GM19193 (cell line): ENCODE measurements around the gene PDK1.

Experiments
- POLR2A ChIP-seq: IDR thresholded peaks from 4 replicates; pipeline ENCODE4 v1.6.1; 2011; ENCODE audit not compliant: insufficient read depth, insufficient read length; ENCODE audit errors: extremely low read depth

Gene PDK1

GRCh38 chr2:172613040-172613439 is 57.1 kb downstream of the PDK1 start:
- TF ChIP-seq POLR2A, result no peak

DNA sequence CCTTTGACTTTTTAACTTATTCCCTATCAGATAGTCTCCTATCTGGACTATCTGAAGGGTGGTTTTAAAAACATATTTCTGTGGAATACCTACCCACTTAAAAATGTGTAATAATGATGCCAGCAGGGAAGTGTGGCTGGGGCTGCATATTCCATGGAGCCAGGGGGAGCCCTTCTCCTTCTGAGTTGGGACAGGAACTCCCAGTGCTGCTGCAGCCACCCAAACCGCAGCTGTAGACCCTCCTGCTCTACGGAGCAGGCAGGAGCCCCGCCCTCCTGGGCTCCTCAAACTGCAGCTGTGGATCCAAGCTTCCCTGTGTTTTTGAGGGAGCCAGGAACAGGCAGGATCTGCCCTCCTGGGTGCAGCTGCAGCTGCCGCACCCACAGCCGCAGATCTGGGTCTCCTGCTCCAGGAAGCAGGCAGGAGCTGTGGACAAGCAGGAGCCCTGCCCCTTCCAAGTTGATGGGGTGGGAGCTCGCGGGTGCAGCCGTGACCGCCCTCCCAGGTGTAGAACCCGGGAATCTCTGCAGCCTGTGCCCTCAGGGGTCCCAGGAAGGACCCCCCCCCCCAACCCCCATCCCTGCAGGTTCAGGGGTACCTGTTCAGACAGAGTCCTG is 57.8 kb downstream of the PDK1 start:
- TF ChIP-seq POLR2A, result no peak

DNA sequence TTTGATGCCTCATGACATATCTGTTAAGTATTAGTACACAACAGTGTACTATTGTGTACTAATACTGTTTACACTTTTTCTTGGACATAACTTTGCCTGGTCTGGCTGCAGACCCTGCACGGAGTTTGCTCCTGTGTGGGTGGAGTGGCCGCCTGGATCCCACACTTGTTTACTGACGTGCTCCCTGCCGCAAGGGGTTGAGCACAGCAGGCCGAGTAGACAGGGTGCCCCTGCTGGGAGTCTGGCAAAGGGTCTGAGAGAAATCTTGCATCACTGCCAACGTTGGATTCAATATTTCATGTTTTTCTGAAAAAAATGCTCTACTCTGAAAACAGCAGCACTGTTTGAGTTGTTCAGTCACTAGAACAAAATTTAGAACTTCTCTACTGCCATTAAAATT is 59.0 kb downstream of the PDK1 start:
- TF ChIP-seq POLR2A, result no peak

- TF ChIP-seq POLR2A, result no peak
Observed at GRCh38 chr2:172615727-172616261, 59.9 kb downstream of the PDK1 start.

DNA sequence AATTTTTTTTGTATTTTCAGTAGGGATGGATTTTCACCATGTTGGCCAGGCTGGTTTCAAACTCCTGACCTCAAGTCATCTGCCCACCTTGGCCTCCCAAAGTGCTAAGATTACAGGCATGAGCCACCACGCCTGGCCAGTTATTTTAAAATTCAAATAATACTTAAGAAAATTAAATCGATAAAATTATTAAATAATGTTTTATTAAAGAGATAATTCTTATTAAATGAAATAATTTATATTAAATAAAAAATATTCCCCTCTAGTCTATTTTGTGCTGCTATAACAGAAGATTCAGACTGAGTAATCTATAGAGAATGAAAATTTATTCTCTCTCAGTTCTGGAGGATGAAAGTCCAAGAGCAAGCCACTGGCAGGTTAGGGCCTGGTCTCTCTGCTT is 61.2 kb downstream of the PDK1 start:
- TF ChIP-seq POLR2A, result no peak

DNA sequence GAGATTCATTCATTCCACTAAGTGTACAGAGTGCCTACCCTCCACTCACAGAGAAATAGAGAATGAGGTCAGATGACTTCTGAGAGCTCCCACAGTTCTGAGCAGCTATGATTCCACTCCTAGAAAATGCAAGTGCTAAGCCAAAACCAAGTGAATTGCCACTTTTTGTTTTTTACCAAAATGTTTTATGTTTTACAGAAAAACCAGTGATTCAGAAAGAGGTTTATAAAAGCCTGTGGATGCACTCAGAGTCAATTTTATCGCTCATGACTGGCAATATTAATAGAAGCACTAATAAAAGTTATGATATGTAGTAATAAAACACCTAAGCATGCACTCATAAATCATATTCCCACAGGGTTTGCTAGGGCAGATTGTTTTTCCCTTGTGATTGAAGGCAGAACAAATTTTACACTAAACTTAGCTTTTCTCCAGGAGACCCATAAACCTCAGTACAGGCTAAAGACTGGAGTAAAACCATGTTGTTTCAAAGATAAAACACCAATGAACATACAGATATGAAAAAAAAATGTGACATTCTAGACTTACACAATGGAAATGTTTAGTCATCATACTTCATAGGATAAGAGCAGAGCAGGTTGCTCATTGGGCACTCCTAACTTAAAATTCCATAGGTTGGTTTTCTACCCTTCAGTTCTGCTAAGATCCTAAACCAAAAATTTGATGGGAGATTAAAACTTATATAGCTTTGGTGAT is 67.5 kb downstream of the PDK1 start:
- TF ChIP-seq POLR2A, result no peak

GRCh38 chr2:172624996-172625395 is 69.1 kb downstream of the PDK1 start:
- TF ChIP-seq POLR2A, result no peak

DNA sequence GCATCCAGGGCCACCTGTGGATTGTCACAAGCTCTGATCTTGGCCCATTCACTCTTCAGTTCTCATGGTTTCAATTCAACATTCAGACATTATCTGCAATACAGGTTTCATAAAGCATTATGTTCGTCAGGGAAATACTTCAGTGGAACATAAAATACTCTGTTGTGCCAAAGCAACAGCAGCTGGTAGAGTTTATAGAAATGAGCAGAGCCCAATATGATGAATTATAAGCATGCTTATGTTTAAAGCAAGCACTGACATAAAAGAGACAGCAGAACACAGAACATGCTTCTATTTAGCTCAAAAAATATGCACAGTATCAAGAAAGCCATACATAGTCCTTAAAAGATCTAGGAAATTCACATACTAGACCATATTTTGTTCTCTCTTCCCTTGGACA is 71.3 kb downstream of the PDK1 start:
- TF ChIP-seq POLR2A, result no peak

- TF ChIP-seq POLR2A, result no peak
Observed at GRCh38 chr2:172628085-172628484, 72.2 kb downstream of the PDK1 start.

DNA sequence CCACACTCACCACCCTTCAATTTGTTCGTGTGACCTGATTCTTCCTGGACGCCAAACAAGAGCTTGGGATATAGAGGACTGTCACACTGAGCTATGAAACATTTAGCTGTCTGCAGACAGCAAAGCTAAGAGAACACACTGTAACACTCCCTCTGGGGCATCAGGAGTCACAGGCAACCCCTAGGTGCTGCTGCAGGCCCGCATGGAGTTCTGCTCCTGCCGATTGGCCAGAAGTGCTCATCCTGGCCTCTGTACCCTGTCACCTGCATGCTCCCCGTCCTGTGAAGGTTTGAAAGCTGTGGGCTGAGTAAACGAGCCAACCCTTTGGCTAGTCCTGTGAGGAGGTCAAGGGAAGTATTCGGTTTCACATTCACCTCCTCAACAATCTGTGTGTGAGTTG is 73.7 kb downstream of the PDK1 start:
- no peak for TF ChIP-seq POLR2A

GRCh38 chr2:172630181-172630580 is 74.3 kb downstream of the PDK1 start:
- no peak for TF ChIP-seq POLR2A

DNA sequence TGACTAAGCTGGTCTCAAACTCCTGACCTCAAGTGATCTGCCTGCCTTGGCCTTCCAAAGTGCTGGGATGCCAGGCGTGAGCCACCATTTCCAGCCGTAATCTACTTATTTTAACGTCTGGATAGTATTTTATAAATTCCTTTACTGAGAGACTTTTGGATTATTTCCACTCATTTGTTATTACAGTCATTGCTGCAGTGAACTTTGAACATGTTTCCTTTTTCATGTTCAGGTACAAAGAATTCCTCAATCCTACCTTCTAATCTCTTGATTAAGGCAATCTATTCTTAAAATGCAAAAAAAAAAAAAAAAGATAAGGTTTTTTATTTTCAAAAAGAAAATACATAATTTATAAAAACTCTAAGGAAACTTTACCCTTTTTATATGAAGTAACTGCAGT is 78.6 kb downstream of the PDK1 start:
- TF ChIP-seq POLR2A, result no peak

GRCh38 chr2:172635548-172635947 is 79.7 kb downstream of the PDK1 start:
- TF ChIP-seq POLR2A, result no peak

DNA sequence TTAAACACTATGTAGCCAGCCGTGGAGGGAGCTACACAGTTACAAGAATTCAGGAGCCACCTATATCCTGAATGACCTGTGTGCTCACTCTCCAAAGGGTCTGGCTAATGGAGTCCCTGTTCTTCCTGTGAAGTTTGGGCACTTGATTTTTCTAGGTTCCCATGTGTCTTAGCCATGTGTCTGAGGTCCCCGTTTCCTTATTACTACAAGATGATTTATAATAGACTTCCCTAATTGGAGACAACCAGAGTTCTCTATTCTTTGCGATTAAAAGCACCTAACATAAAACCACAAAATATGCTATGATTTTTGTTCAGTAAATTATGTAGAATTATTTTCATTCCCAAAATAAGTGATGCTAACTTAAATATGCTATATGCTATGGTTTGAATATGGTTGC is 83.4 kb downstream of the PDK1 start:
- no peak for TF ChIP-seq POLR2A

DNA sequence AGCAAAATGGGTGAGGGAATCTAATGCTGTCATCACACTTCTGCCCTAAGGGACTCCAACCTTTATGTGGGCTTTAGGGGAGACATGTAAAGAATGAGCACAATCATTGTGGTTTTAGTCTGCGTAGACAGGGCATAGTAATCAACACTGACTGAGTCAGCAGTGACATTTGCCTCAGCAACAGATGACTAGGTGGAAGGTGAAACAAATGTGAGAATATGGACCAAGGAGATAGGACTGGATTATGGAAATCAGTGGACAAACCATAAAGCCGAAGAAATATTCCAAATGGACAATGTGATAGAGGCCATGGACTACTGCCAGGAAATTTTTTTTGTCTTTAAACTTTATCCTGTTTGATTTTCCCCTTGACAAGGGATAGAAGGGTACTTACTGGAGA is 83.9 kb downstream of the PDK1 start:
- no peak for TF ChIP-seq POLR2A

DNA sequence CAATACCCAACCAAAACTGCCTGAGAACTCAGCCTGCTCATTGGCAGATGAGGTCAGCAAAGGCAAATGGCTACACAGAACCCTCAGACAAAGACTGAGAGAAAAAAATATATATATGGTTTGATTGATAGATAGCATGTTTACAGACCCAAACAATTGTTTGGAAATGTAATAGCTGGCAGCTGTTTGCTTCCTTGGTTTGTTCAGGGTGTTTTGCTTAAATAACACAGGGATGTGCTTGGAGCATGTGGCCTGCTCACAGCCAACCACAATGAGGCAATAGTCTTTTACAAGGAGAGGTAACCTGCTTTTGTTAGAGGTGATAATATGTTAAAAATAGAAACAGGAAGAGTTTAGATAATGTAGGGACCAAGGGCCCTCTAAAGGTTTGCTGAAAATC is 84.5 kb downstream of the PDK1 start:
- TF ChIP-seq POLR2A, result no peak
